ENCODE results near the gene GRB7. TPM values are rescaled to one million over a fixed set of nuclear protein-coding genes. Genes with fewer than 3 reads are reported as not detected.

The GRB7 gene
- total RNA-seq, 4 donors from 2014 or later = 0.51 to 14.3 (median 5.6) TPM

DNA sequence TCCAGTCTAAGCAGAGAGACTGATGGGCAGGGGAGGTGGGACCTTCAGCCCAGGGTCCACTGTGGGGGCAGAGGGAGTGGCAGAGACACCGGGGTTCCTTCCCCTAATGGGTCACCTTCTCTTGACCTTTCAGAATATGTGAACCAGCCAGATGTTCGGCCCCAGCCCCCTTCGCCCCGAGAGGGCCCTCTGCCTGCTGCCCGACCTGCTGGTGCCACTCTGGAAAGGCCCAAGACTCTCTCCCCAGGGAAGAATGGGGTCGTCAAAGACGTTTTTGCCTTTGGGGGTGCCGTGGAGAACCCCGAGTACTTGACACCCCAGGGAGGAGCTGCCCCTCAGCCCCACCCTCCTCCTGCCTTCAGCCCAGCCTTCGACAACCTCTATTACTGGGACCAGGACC, 10.2 kb upstream of the GRB7 start:
- H3K27me3 ChIP-seq = no peaks in the 10 kb centered on the region
- intact Hi-C loops (cut with DNase I; ENCODE audit: low total_unique reads) = no loop called here

DNA sequence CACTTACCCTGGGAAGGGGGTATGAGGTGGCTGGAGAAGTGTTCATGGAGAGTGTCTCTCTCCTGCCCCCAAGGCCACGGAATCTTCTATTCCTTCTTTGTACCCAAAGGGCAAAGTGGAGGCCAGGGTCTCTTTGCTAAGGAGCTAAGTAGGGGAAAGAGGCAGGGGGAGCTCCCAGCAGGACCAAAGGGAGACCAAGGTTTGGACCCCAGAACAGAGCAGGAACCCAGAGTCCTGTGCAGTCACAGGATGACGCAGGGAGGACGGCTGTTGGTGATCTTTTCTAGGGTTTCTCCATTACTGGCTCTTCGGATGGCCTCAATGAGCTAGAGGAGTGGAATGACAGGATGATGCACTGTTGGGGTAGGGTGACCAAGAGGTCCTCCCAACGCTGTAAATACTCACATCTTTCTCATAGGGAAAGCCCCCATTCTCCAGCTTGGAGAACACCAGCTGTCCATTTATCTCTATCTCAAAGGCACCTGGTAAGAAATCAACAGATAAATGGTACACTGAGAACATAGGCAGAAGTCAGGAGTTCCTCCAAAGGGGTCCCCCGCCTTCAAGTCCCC, 8.4 kb upstream of the GRB7 start:
- H3K36me3 ChIP-seq = no peaks in the 10 kb centered on the region
- H3K27me3 ChIP-seq = no peaks in the 10 kb centered on the region
- TF ChIP-seq, protein P1, sequence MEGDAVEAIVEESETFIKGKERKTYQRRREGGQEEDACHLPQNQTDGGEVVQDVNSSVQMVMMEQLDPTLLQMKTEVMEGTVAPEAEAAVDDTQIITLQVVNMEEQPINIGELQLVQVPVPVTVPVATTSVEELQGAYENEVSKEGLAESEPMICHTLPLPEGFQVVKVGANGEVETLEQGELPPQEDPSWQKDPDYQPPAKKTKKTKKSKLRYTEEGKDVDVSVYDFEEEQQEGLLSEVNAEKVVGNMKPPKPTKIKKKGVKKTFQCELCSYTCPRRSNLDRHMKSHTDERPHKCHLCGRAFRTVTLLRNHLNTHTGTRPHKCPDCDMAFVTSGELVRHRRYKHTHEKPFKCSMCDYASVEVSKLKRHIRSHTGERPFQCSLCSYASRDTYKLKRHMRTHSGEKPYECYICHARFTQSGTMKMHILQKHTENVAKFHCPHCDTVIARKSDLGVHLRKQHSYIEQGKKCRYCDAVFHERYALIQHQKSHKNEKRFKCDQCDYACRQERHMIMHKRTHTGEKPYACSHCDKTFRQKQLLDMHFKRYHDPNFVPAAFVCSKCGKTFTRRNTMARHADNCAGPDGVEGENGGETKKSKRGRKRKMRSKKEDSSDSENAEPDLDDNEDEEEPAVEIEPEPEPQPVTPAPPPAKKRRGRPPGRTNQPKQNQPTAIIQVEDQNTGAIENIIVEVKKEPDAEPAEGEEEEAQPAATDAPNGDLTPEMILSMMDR (IDR thresholded peaks at IDR 0.05) = no peak
- no peak for TF ChIP-seq POLR2A (IDR thresholded peaks at IDR 0.05)
- H3K27ac ChIP-seq = peak overlapping the region; percentile 86 to 90
- H3K4me1 ChIP-seq = no peaks in the 10 kb centered on the region
- no peaks in the 10 kb centered on the region for H3K9me3 ChIP-seq
- no peak for DNase-seq
- intact Hi-C loops (cut with DNase I; ENCODE audit: low total_unique reads) = no loop called here
- peak overlapping the region; percentile 89 to 96 for H3K4me3 ChIP-seq

More for the DNA sequence above, 10.2 kb upstream of the GRB7 start:
- TF ChIP-seq, protein P1 (IDR thresholded peaks at IDR 0.05) = no peak
- no peak for TF ChIP-seq POLR2A (IDR thresholded peaks at IDR 0.05)
- DNase-seq = no peak
- Histone ChIP-seq H3K4me1 (no peaks in the 10 kb centered on the region), H3K9me3 (no peaks in the 10 kb centered on the region), H3K27ac (no peak overlapping the region), H3K4me3 (no peak overlapping the region), H3K36me3 (no peaks in the 10 kb centered on the region)

DNA sequence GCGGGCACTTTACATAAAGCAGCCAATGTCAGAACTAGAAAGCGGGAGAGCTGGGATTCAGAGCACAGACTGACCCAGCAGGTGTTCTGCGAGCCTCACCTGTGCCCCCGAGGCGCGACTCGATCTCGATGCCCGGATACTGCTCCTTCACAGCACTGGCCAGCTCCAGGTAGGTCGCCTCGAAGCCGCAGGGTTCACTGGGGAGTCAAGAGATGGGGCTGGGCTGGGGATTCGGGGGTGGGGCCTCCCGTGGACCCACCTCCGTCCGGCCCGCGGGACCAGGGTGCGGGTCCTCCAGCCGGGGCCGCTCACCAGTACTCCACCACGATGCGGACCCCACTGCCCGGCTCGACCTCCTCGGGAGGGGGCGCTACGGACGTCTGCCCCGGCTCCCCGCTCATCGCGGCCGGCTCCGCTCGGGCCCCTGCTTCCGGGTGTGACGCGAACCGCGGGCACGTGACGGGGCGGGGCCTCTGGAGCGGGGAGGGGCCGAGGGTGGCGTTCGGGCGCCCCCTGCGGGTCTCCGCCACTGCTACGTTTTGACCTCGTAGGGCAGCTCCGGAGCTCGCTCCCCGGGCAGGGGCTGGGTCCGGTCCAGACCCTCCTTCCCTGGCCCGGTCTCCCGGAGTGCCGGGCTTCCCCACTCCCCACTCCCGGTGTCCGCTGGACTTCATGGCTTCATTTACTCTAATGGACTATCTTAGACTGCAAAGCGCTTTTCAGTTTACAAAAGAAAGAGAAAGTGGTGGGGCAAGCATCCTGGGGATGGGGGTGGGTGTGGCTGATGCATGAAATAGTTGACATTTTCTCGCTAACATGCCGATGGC, 7.4 kb upstream of the GRB7 start, which contains the start of gene MIEN1:
TSS of gene MIEN1 (minus strand) at position 438 of the 827 bp plus-strand sequence. CDS start at position 401, 37 bp downstream.
- DNase-seq = peak; percentile 88 to 91
- intact Hi-C loops (cut with DNase I; ENCODE audit: low total_unique reads) = no loop called here

DNA sequence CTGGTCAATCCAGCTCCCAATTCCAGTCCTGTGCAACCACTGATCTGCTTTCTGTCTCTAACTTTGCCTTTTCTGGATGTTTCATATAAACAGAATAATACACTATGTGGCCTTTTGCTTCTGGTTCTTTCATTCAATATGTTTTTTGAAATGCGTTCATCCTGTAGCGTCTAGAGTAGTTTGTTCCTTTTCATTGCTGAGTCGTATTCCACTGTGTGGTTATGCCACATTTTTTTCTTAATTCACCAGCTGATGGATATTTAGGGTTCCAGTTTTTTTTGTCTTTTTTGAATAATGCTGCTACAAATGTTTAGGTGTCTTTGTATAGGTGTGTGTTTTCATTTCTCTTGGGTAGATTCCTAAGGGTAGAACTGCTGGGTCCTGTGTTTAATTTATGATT, 5.2 kb upstream of the GRB7 start:
- no peak for TF ChIP-seq POLR2A (IDR thresholded peaks at IDR 0.05)
- TF ChIP-seq, protein P1 (IDR thresholded peaks at IDR 0.05) = no peak
- no peak for DNase-seq
- Histone ChIP-seq H3K4me3 (no peak overlapping the region), H3K27me3 (peaks cover 0 to 4% of the 10 kb centered on the region in 2 donors), H3K4me1 (no peaks in the 10 kb centered on the region), H3K36me3 (no peaks in the 10 kb centered on the region), H3K9me3 (no peaks in the 10 kb centered on the region), H3K27ac (no peak overlapping the region)
- intact Hi-C loops (cut with DNase I; ENCODE audit: low total_unique reads) = no loop called here

More for the DNA sequence above, 7.4 kb upstream of the GRB7 start, which contains the start of gene MIEN1:
- Histone ChIP-seq H3K9me3 (no peaks in the 10 kb centered on the region), H3K27ac (peak within 1 kb of the TSS; percentile 86 to 90), H3K36me3 (no peaks in the 10 kb centered on the region), H3K4me1 (no peaks in the 10 kb centered on the region), H3K4me3 (peak within 1 kb of the TSS; percentile 89 to 96), H3K27me3 (no peaks in the 10 kb centered on the region)
- peak; percentile 33 to 89 for TF ChIP-seq POLR2A (IDR thresholded peaks at IDR 0.05)
- TF ChIP-seq, protein P1 (IDR thresholded peaks at IDR 0.05) = peak; percentile 91 to 94 (median 91)

DNA sequence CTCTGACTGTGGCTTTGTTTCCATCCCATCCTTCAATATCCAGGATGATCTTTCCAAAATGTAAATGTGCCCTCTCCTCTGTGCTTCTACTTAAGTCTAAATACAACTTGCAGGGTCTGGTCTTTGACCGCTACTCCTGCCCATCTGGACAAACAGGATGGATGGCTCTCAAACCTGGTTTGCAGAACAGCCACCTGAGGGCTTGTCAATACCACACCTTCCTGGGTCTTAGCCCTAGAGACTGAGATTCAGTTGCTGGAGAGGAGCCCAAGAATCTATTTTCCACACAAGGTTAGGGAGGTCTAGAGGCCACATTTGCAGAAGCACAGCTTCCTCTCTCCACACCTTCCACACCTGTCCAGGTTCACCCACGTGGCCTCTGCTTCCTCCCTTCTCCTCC, 1.9 kb upstream of the GRB7 start:
- Histone ChIP-seq H3K27ac (no peak overlapping the region), H3K4me3 (no peak overlapping the region), H3K27me3 (peaks cover 0 to 9% of the 10 kb centered on the region in 2 donors), H3K9me3 (no peaks in the 10 kb centered on the region), H3K36me3 (no peaks in the 10 kb centered on the region), H3K4me1 (peaks cover 0 to 20% of the 10 kb centered on the region in 2 donors)
- intact Hi-C loops (cut with DNase I; ENCODE audit: low total_unique reads) = no loop called here
- TF ChIP-seq, protein P1 (IDR thresholded peaks at IDR 0.05) = no peak
- no peak for TF ChIP-seq POLR2A (IDR thresholded peaks at IDR 0.05)
- no peak for DNase-seq

Data from uterus (tissue), 4 donors.